Endodermal cell (in vitro differentiated cells): ENCODE results near the gene EMILIN2. TPM values are rescaled to one million over a fixed set of nuclear protein-coding genes. Genes with fewer than 3 reads are reported as not detected.
"Not testable (repeated sequence)": the region's sequence is repeated elsewhere in the genome, so short reads cannot be mapped to it uniquely, and the experiment has no call there.

Experiments used
- DNase-seq: peaks from one replicate; pipeline ENCODE4 v3.0.0-alpha.2; 2017
- H3K27ac ChIP-seq: 2 replicates; pipeline ENCODE4 v1.5.1; 2013; ENCODE audit warnings: mild to moderate bottlenecking, low read depth, low read length, moderate library complexity
- H3K27me3 ChIP-seq: 2 replicates; pipeline ENCODE4 v1.6.1; 2013; ENCODE audit warnings: mild to moderate bottlenecking, low read length, moderate library complexity; ENCODE audit not compliant: insufficient read depth, control insufficient read depth, poor library complexity, severe bottlenecking
- H3K36me3 ChIP-seq: 2 replicates; pipeline ENCODE4 v1.7.0; 2013; ENCODE audit warnings: mild to moderate bottlenecking, low read length, moderate library complexity; ENCODE audit not compliant: control insufficient read depth, insufficient read depth
- H3K4me1 ChIP-seq: one replicate; pipeline ENCODE4 v1.7.0; 2013; ENCODE audit warnings: low read length; ENCODE audit not compliant: control insufficient read depth, insufficient read depth
- H3K4me3 ChIP-seq: 2 replicates; pipeline ENCODE4 v1.5.1; 2013; ENCODE audit warnings: mild to moderate bottlenecking, low read length, moderate library complexity
- H3K9ac ChIP-seq: 2 replicates; pipeline ENCODE4 v1.6.1; 2013; ENCODE audit warnings: mild to moderate bottlenecking, low read length, moderate library complexity; ENCODE audit not compliant: poor library complexity, severe bottlenecking; ENCODE audit errors: extremely low read depth
- H3K9me3 ChIP-seq: 2 replicates; pipeline ENCODE4 v1.6.1; 2013; ENCODE audit warnings: mild to moderate bottlenecking, low read length, moderate library complexity; ENCODE audit not compliant: control insufficient read depth
- H3K27ac Mint-ChIP-seq: 2 replicates; pipeline ENCODE4 v1.8.0; 2020; ENCODE audit warnings: mixed read lengths
- H3K27me3 Mint-ChIP-seq: 2 replicates; pipeline ENCODE4 v1.8.0; 2021; ENCODE audit warnings: mild to moderate bottlenecking, mixed read lengths; ENCODE audit not compliant: insufficient read depth
- H3K36me3 Mint-ChIP-seq: 2 replicates; pipeline ENCODE4 v1.8.0; 2020; ENCODE audit warnings: low read depth, mixed read lengths
- H3K4me1 Mint-ChIP-seq: 2 replicates; pipeline ENCODE4 v1.8.0; 2020; ENCODE audit warnings: mixed read lengths
- H3K4me3 Mint-ChIP-seq: 2 replicates; pipeline ENCODE4 v1.8.0; 2020; ENCODE audit warnings: mild to moderate bottlenecking, moderate library complexity, mixed read lengths
- H3K9me3 Mint-ChIP-seq: 2 replicates; pipeline ENCODE4 v1.8.0; 2020; ENCODE audit warnings: mild to moderate bottlenecking, mixed read lengths
- CTCF ChIP-seq: fragments of 200-600 bp; sonication (generic); conservative IDR thresholded peaks from 2 replicates; pipeline ENCODE4 v1.5.0; 2021; ENCODE audit warnings: antibody characterized with exemption, mild to moderate bottlenecking
- WGBS, 2 experiments: methylation state at CpG; one replicate each; pipeline versions ENCODE4 v1.1.5 to v1.1.7; 2013; ENCODE audit warnings: missing lambda C conversion rate in 2 of 2, mixed read lengths in 1 of 2; ENCODE audit not compliant: insufficient coverage in 1 of 2, insufficient read length in 1 of 2; 5-methylcytosine and 5-hydroxymethylcytosine counted together
- total RNA-seq, 2 donors: library from RNA; stranded (reverse); fragmentation: NEBNext Ultra II Directional in 1 of 2; extraction: Animal tissue kit (Norgen Biotek cat#: 25700) in 1 of 2; gene quantifications; 2 replicates in 1 of 2; 3 replicates in 1 of 2; pipeline ENCODE4 v1.2.1, GENCODE V29; 2021

EMILIN2 gene
- total RNA-seq, 2 donors from 2014 or later, result 14.2 to 16.8 TPM

GRCh38 chr18:2827061-2827460 is 19.7 kb upstream of the EMILIN2 start:
- Histone ChIP-seq H3K4me3 (no peak overlapping the region), H3K9ac (no peak overlapping the region), H3K27ac (no peak overlapping the region), H3K9me3 (peaks cover 5% of the 10 kb centered on the region), H3K27me3 (no peaks in the 10 kb centered on the region), H3K4me1 (no peaks in the 10 kb centered on the region), H3K36me3 (no peaks in the 10 kb centered on the region)
- no peak for TF ChIP-seq CTCF
- no peak overlapping the region for H3K27ac Mint-ChIP-seq
- 88 to 100% methylated on average over 1 to 5 of the region's 5 CpGs for WGBS, 2 experiments
- peaks cover 5% of the 10 kb centered on the region for H3K4me1 Mint-ChIP-seq
- H3K36me3 Mint-ChIP-seq, result no peaks in the 10 kb centered on the region
- no peak for DNase-seq
- H3K4me3 Mint-ChIP-seq, result no peak overlapping the region
- peaks cover 5% of the 10 kb centered on the region for H3K27me3 Mint-ChIP-seq
- peaks cover 4% of the 10 kb centered on the region for H3K9me3 Mint-ChIP-seq

- not testable (repeated sequence) for H3K4me3 ChIP-seq, H3K36me3 ChIP-seq, H3K9me3 ChIP-seq, H3K9ac ChIP-seq, H3K27me3 ChIP-seq, H3K4me1 ChIP-seq, DNase-seq, H3K4me1 Mint-ChIP-seq, H3K36me3 Mint-ChIP-seq, H3K27ac Mint-ChIP-seq, H3K4me3 Mint-ChIP-seq, H3K27ac ChIP-seq
- H3K27me3 Mint-ChIP-seq, result peaks cover 19% of the 10 kb centered on the region
- H3K9me3 Mint-ChIP-seq, result peaks cover 22% of the 10 kb centered on the region
- WGBS, 2 experiments, result 89 to 95% methylated on average over 3 of the region's 3 CpGs
Measured at GRCh38 chr18:2836118-2836517, 10.7 kb upstream of the EMILIN2 start.

- not testable (repeated sequence) for H3K36me3 ChIP-seq, H3K9me3 ChIP-seq, H3K9ac ChIP-seq, H3K4me1 Mint-ChIP-seq, H3K4me3 ChIP-seq, H3K4me3 Mint-ChIP-seq, H3K27me3 ChIP-seq, H3K27ac Mint-ChIP-seq, H3K36me3 Mint-ChIP-seq, H3K4me1 ChIP-seq, H3K27ac ChIP-seq, DNase-seq
- peaks cover 18% of the 10 kb centered on the region for H3K27me3 Mint-ChIP-seq
- H3K9me3 Mint-ChIP-seq, result peaks cover 22% of the 10 kb centered on the region
Measured at GRCh38 chr18:2837290-2837689, 9.5 kb upstream of the EMILIN2 start.

- no peaks in the 10 kb centered on the region for H3K36me3 Mint-ChIP-seq
- peaks cover 18% of the 10 kb centered on the region for H3K27me3 Mint-ChIP-seq
- 100% methylated on average over 8 of the region's 8 CpGs for WGBS, 2 experiments
- H3K4me1 ChIP-seq, result no peaks in the 10 kb centered on the region
- H3K4me1 Mint-ChIP-seq, result no peaks in the 10 kb centered on the region
- no peaks in the 10 kb centered on the region for H3K9me3 ChIP-seq
- no peaks in the 10 kb centered on the region for H3K36me3 ChIP-seq
- H3K4me3 Mint-ChIP-seq, result no peak overlapping the region
- no peak for TF ChIP-seq CTCF
- peaks cover 10% of the 10 kb centered on the region for H3K27me3 ChIP-seq
- H3K27ac Mint-ChIP-seq, result no peak overlapping the region
- H3K9me3 Mint-ChIP-seq, result peaks cover 22% of the 10 kb centered on the region
- no peak overlapping the region for H3K9ac ChIP-seq
- DNase-seq, result no peak
- H3K27ac ChIP-seq, result no peak overlapping the region
- H3K4me3 ChIP-seq, result no peak overlapping the region
Measured at GRCh38 chr18:2839202-2839601, 7.6 kb upstream of the EMILIN2 start.
